ENCODE data around the gene NOL7. TPM values are rescaled to one million over a fixed set of nuclear protein-coding genes. Genes with fewer than 3 reads are reported as not detected.
A peak's percentile ranks its signal among the peaks of the same experiment; 100 is the strongest.

The NOL7 gene
- total RNA-seq, 2 donors from 2014 or later = 47.8 to 52.9 TPM

DNA sequence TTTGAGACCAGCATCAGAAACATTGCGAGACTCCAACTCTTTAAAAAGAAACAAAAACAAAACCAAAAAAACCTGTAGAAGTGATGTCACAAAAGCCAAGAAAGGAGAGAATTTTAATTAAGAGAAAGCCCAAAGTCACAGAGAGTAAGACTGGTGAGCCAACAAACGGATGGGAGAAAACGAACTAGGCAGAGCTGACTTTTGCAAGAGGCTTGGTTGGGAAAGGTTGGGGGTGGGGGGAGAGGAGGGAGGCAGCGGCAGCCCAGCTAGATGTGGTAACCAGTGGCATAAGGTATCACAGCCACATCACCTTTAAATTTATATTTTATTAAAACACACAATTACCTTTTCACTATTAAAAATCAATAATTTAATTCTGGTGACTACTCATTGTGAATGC lies 23.5 kb downstream of the NOL7 start:
- H3K9me3 ChIP-seq (ENCODE audit: control insufficient read depth, low read length) = no peaks in the 10 kb centered on the region
- H3K36me3 ChIP-seq (ENCODE audit: control insufficient read depth, insufficient read depth, low read length) = peaks cover 63% of the 10 kb centered on the region
- no peak overlapping the region for H3K4me3 ChIP-seq (ENCODE audit: low read length)
- Mint-ChIP-seq H3K9me3 (no peaks in the 10 kb centered on the region), H3K4me3 (no peak overlapping the region), H3K27ac (peak overlapping the region; percentile 4), H3K27me3 (ENCODE audit: insufficient read depth) (no peaks in the 10 kb centered on the region), H3K36me3 (ENCODE audit: low read depth) (peaks cover 25% of the 10 kb centered on the region), H3K4me1 (peaks cover 19% of the 10 kb centered on the region)
- no peak overlapping the region for H3K9ac ChIP-seq (ENCODE audit: extremely low read depth, low read length, poor library complexity, severe bottlenecking)
- no peak for TF ChIP-seq CTCF (conservative IDR thresholded peaks at IDR 0.05)
- no peaks in the 10 kb centered on the region for H3K4me1 ChIP-seq (ENCODE audit: control insufficient read depth, insufficient read depth, low read length)
- 90% methylated on average over 3 of the region's 4 CpGs; no CpG with 5 or more reads in 1 of the 2 experiments for WGBS, 2 experiments (ENCODE audit: insufficient coverage in 1 of 2, insufficient read length in 1 of 2)
- no peaks in the 10 kb centered on the region for H3K27me3 ChIP-seq (ENCODE audit: control insufficient read depth, insufficient read depth, low read length, poor library complexity, severe bottlenecking)
- DNase-seq = no peak
- H3K27ac ChIP-seq (ENCODE audit: low read depth, low read length) = no peak overlapping the region

DNA sequence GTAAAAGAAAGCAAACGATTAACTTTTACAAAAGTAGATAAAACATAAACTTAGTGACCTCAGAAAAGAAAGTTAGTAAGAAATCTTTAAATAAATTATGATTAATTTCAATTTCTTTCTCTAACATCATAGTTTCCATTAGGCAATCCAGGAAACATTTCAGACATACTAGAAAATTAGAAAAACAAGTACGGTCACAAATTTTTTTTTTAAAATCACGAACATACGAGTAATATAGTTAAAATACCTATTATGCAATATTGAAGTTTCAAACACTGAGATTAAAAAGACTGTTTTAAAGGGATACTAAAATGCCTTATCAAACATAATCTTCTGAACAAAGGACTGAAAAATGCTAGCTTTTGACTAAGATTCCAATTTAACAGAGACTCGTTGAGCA lies 26.2 kb downstream of the NOL7 start:
- Mint-ChIP-seq H3K27me3 (ENCODE audit: insufficient read depth) (no peaks in the 10 kb centered on the region), H3K9me3 (no peaks in the 10 kb centered on the region), H3K36me3 (ENCODE audit: low read depth) (peaks cover 28% of the 10 kb centered on the region), H3K4me1 (peaks cover 14% of the 10 kb centered on the region), H3K4me3 (no peak overlapping the region), H3K27ac (no peak overlapping the region)
- 93% methylated on average over 2 of the region's 5 CpGs; no CpG with 5 or more reads in 1 of the 2 experiments for WGBS, 2 experiments (ENCODE audit: insufficient coverage in 1 of 2, insufficient read length in 1 of 2)
- no peaks in the 10 kb centered on the region for H3K9me3 ChIP-seq (ENCODE audit: control insufficient read depth, low read length)
- H3K4me1 ChIP-seq (ENCODE audit: control insufficient read depth, insufficient read depth, low read length) = no peaks in the 10 kb centered on the region
- H3K9ac ChIP-seq (ENCODE audit: extremely low read depth, low read length, poor library complexity, severe bottlenecking) = no peak overlapping the region
- no peaks in the 10 kb centered on the region for H3K27me3 ChIP-seq (ENCODE audit: control insufficient read depth, insufficient read depth, low read length, poor library complexity, severe bottlenecking)
- H3K4me3 ChIP-seq (ENCODE audit: low read length) = no peak overlapping the region
- H3K36me3 ChIP-seq (ENCODE audit: control insufficient read depth, insufficient read depth, low read length) = peaks cover 72% of the 10 kb centered on the region
- DNase-seq = no peak
- H3K27ac ChIP-seq (ENCODE audit: low read depth, low read length) = no peak overlapping the region
- TF ChIP-seq CTCF (conservative IDR thresholded peaks at IDR 0.05) = no peak

- H3K27me3 Mint-ChIP-seq (ENCODE audit: insufficient read depth) = no peaks in the 10 kb centered on the region
- Histone ChIP-seq H3K27me3 (ENCODE audit: control insufficient read depth, insufficient read depth, low read length, poor library complexity, severe bottlenecking) (no peaks in the 10 kb centered on the region), H3K9me3 (ENCODE audit: control insufficient read depth, low read length) (no peaks in the 10 kb centered on the region), H3K36me3 (ENCODE audit: control insufficient read depth, insufficient read depth, low read length) (peaks cover 68% of the 10 kb centered on the region), H3K27ac (ENCODE audit: low read depth, low read length) (no peak overlapping the region), H3K4me1 (ENCODE audit: control insufficient read depth, insufficient read depth, low read length) (no peaks in the 10 kb centered on the region), H3K9ac (ENCODE audit: extremely low read depth, low read length, poor library complexity, severe bottlenecking) (no peak overlapping the region), H3K4me3 (ENCODE audit: low read length) (no peak overlapping the region)
- DNase-seq = no peak
- no peak for TF ChIP-seq CTCF (conservative IDR thresholded peaks at IDR 0.05)
- no peak overlapping the region for H3K27ac Mint-ChIP-seq
- H3K9me3 Mint-ChIP-seq = no peaks in the 10 kb centered on the region
- no peak overlapping the region for H3K4me3 Mint-ChIP-seq
- H3K4me1 Mint-ChIP-seq = no peaks in the 10 kb centered on the region
- peaks cover 29% of the 10 kb centered on the region for H3K36me3 Mint-ChIP-seq (ENCODE audit: low read depth)
- WGBS, 2 experiments (ENCODE audit: insufficient coverage in 1 of 2, insufficient read length in 1 of 2) = 98% methylated on average over 3 of the region's 3 CpGs; no CpG with 5 or more reads in 1 of the 2 experiments
Measured at GRCh38 chr6:13643125-13643524, 28.0 kb downstream of the NOL7 start.

All from endodermal cell (in vitro differentiated cells).